Esophagus muscularis mucosa (tissue), 4 donors: ENCODE results near the gene TMCC2. TPM values are rescaled to one million over a fixed set of nuclear protein-coding genes. Genes with fewer than 3 reads are reported as not detected.

Source experiments
- DNase-seq: peaks from one replicate; pipeline ENCODE4 v3.0.0-alpha.2; 2017; ENCODE audit errors: extremely low spot score
- H3K27ac ChIP-seq, 4 donors: fragments of 200-600 bp; sonication (generic); replicated peaks in 1 of 4; 1 replicate in 3 of 4; 2 replicates in 1 of 4; pipeline ENCODE4 v1.5.1; 2016 to 2019; ENCODE audit warnings: mild to moderate bottlenecking in 1 of 4
- H3K27me3 ChIP-seq, 4 donors: fragments of 200-600 bp; sonication (generic); one replicate each; pipeline versions ENCODE4 v1.5.1 to v1.6.0; 2016 to 2019
- H3K36me3 ChIP-seq, 4 donors: fragments of 200-600 bp; sonication (generic); one replicate each; pipeline ENCODE4 v1.5.1; 2016 to 2019
- H3K4me1 ChIP-seq, 4 donors: fragments of 200-600 bp; sonication (generic); one replicate each; pipeline ENCODE4 v1.5.1; 2016 to 2019
- H3K4me3 ChIP-seq, 4 donors: fragments of 200-600 bp; sonication (generic); 1 replicate in 2 of 4; 2 replicates in 2 of 4; pipeline ENCODE4 v1.5.1; 2016 to 2019; ENCODE audit warnings: mild to moderate bottlenecking in 4 of 4, moderate library complexity in 1 of 4
- H3K9me3 ChIP-seq, 4 donors: fragments of 200-600 bp; sonication (generic); 1 replicate in 3 of 4; 2 replicates in 1 of 4; pipeline ENCODE4 v1.5.1; 2016 to 2019
- CTCF ChIP-seq, 3 experiments: fragments of 200-600 bp in 2 of 3; fragments of 450-650 bp in 1 of 3; sonication (generic) in 2 of 3; IDR thresholded peaks; one replicate each; pipeline ENCODE4 v1.5.1; 2017 to 2019; ENCODE audit warnings: antibody characterized with exemption in 3 of 3, mild to moderate bottlenecking in 2 of 3, moderate library complexity in 1 of 3
- EP300 ChIP-seq: sonication (generic); formaldehyde crosslinking; IDR thresholded peaks from one replicate; pipeline ENCODE4 v1.6.1; 2017; ENCODE audit warnings: antibody characterized with exemption
- POLR2A ChIP-seq: fragments of 450-650 bp; IDR thresholded peaks from one replicate; pipeline ENCODE4 v1.6.1; 2017; ENCODE audit warnings: antibody characterized with exemption, moderate library complexity, mild to moderate bottlenecking, low read depth
- POLR2AphosphoS5 ChIP-seq, 2 donors: sonication (generic); formaldehyde crosslinking; IDR thresholded peaks; one replicate each; pipeline ENCODE4 v1.6.1; 2017; ENCODE audit warnings: antibody characterized with exemption in 2 of 2
- WGBS: methylation state at CpG from one replicate; pipeline ENCODE4 v1.1.5; 2018; 5-methylcytosine and 5-hydroxymethylcytosine counted together
- intact Hi-C: fragments of 100-400 bp; cut with DNase I; formaldehyde crosslinking; loops from one replicate; pipeline ENCODE4 v1.15.1; 2023
- total RNA-seq, 4 donors: library from RNA; depleted of rRNA; stranded (reverse); fragments of >200 nt; gene quantifications; one replicate each; pipeline versions ENCODE4 v1.1.0 to v1.2.1, GENCODE V29; 2016

TMCC2 gene
- total RNA-seq, 4 donors from 2014 or later = 4.1 to 8.2 (median 5.9) TPM

- Histone ChIP-seq H3K27ac (no peak overlapping the region), H3K9me3 (no peaks in the 10 kb centered on the region), H3K4me3 (no peak overlapping the region), H3K4me1 (peaks cover 6 to 15% (median 11%) of the 10 kb centered on the region in 4 donors), H3K36me3 (peaks cover 3 to 54% (median 34%) of the 10 kb centered on the region in 4 donors), H3K27me3 (peaks cover 0 to 8% (median 0%) of the 10 kb centered on the region in 4 donors)
- intact Hi-C loops = no loop called here
- no peak for DNase-seq
- 95% methylated on average over 3 of the region's 20 CpGs for WGBS
- no peak for TF ChIP-seq POLR2AphosphoS5 (IDR thresholded peaks at IDR 0.05)
- no peak for TF ChIP-seq POLR2A
- no peak for TF ChIP-seq EP300
- TF ChIP-seq CTCF (IDR thresholded peaks at IDR 0.05) = no peak
Measured at GRCh38 chr1:205303247-205303888, 75.6 kb downstream of the TMCC2 start.

- DNase-seq = no peak
- peaks cover 3 to 58% (median 34%) of the 10 kb centered on the region in 4 donors for H3K36me3 ChIP-seq
- no peak overlapping the region for H3K4me3 ChIP-seq
- WGBS = 93% methylated on average over 17 of the region's 19 CpGs
- H3K9me3 ChIP-seq = no peaks in the 10 kb centered on the region
- no peak overlapping the region for H3K27ac ChIP-seq
- intact Hi-C loops = no loop called here
- H3K4me1 ChIP-seq = peaks cover 6 to 15% (median 11%) of the 10 kb centered on the region in 4 donors
- TF ChIP-seq POLR2AphosphoS5 (IDR thresholded peaks at IDR 0.05) (no peak), POLR2A (no peak), CTCF (IDR thresholded peaks at IDR 0.05) (no peak), EP300 (no peak)
- peaks cover 0 to 8% (median 0%) of the 10 kb centered on the region in 4 donors for H3K27me3 ChIP-seq
Measured at GRCh38 chr1:205304046-205304694, 76.4 kb downstream of the TMCC2 start.

- intact Hi-C loops = no loop called here
- Histone ChIP-seq H3K4me1 (peaks cover 6 to 15% (median 11%) of the 10 kb centered on the region in 4 donors), H3K4me3 (no peak overlapping the region), H3K9me3 (no peaks in the 10 kb centered on the region), H3K36me3 (peaks cover 3 to 58% (median 34%) of the 10 kb centered on the region in 4 donors), H3K27me3 (peaks cover 0 to 8% (median 0%) of the 10 kb centered on the region in 4 donors), H3K27ac (no peak overlapping the region)
- WGBS = 100% methylated on average over 1 of the region's 1 CpG
- TF ChIP-seq POLR2AphosphoS5 (IDR thresholded peaks at IDR 0.05) = no peak
- no peak for TF ChIP-seq EP300
- no peak for TF ChIP-seq CTCF (IDR thresholded peaks at IDR 0.05)
- TF ChIP-seq POLR2A = no peak
- DNase-seq = no peak
Measured at GRCh38 chr1:205304695-205305070, 76.9 kb downstream of the TMCC2 start.

GRCh38 chr1:205306929-205307566, 79.3 kb downstream of the TMCC2 start:
- intact Hi-C loops = no loop called here
- DNase-seq = no peak
- peaks cover 0 to 3% (median under 1%) of the 10 kb centered on the region in 4 donors for H3K4me1 ChIP-seq
- peaks cover 0 to 8% (median 0%) of the 10 kb centered on the region in 4 donors for H3K27me3 ChIP-seq
- no peaks in the 10 kb centered on the region for H3K9me3 ChIP-seq
- no peak overlapping the region for H3K27ac ChIP-seq
- TF ChIP-seq POLR2A = no peak
- no peak for TF ChIP-seq EP300
- no peak overlapping the region for H3K4me3 ChIP-seq
- peaks cover 3 to 65% (median 36%) of the 10 kb centered on the region in 4 donors for H3K36me3 ChIP-seq
- 94% methylated on average over 7 of the region's 7 CpGs for WGBS

GRCh38 chr1:205309741-205310140, 82.0 kb downstream of the TMCC2 start:
- intact Hi-C loops = no loop called here
- H3K4me1 ChIP-seq = peaks cover 10 to 13% (median 10%) of the 10 kb centered on the region in 4 donors
- 78% methylated on average over 1 of the region's 1 CpG for WGBS
- DNase-seq = no peak
- no peak overlapping the region for H3K27ac ChIP-seq
- TF ChIP-seq POLR2AphosphoS5 (IDR thresholded peaks at IDR 0.05) (no peak), EP300 (no peak), CTCF (IDR thresholded peaks at IDR 0.05) (no peak), POLR2A (no peak)
- no peak overlapping the region for H3K4me3 ChIP-seq
- peaks cover 0 to 6% (median 0%) of the 10 kb centered on the region in 4 donors for H3K27me3 ChIP-seq
- H3K36me3 ChIP-seq = peaks cover 0 to 45% (median 17%) of the 10 kb centered on the region in 4 donors
- no peaks in the 10 kb centered on the region for H3K9me3 ChIP-seq
